GM12878 (cell line): Measurements from ENCODE around the gene CCL25. TPM values are rescaled to one million over a fixed set of nuclear protein-coding genes. Genes with fewer than 3 reads are reported as not detected.

Experiments used
- ATAC-seq: fragments of 200-7000 bp; cut with Tn5 transposase; 3 replicates; pipeline ENCODE4 v1.9.1; 2020; ENCODE audit warnings: mild to moderate bottlenecking, moderate library complexity
- BruUV-seq: library from RNA; stranded (reverse); fragments of 400-500 nt; replicated peaks from 2 replicates; lab custom pipeline; 2021; lab: Mats Ljungman, UMichigan
- CTCF ChIA-PET: fragments of 300-600 bp; sonication (Branson Sonifier 250); formaldehyde crosslinking; extraction: SDS; loops from one replicate; lab custom pipeline; 2021; ENCODE audit warnings: inconsistent platforms; lab: Yijun Ruan, JAX
- POLR2A ChIA-PET: fragments of 350-600 bp; formaldehyde crosslinking; extraction: SDS; loops from one replicate; lab custom pipeline; 2021; ENCODE audit warnings: inconsistent platforms; lab: Charles Lee
- RAD21 ChIA-PET: fragments of 300-600 bp; sonication (Branson Sonifier 250); formaldehyde crosslinking; loops from one replicate; lab custom pipeline; 2023; ENCODE audit warnings: antibody characterized with exemption; ENCODE audit not compliant: unreplicated experiment; lab: Charles Lee
- SMC1A ChIA-PET: fragments of 300-600 bp; sonication (Branson Sonifier 250); formaldehyde crosslinking; loops from one replicate; lab custom pipeline; 2023; ENCODE audit not compliant: unreplicated experiment, uncharacterized antibody; lab: Charles Lee
- DNase-seq: peaks from one replicate; pipeline ENCODE4 v3.0.0-alpha.2; 2011; ENCODE audit warnings: low read depth, low spot score
- FAIRE-seq: peaks from 3 replicates; lab custom pipeline; 2011; peaks lifted over from hg19 to GRCh38; lab: Jason Lieb, UNC
- H2AFZ ChIP-seq: 2 replicates; pipeline ENCODE4 v1.6.0; 2011; ENCODE audit warnings: low read depth, low read length, control low read depth; ENCODE audit not compliant: control insufficient read depth
- H3K27ac ChIP-seq: 2 replicates; pipeline ENCODE4 v1.5.1; 2011; ENCODE audit warnings: control low read depth; ENCODE audit not compliant: control insufficient read depth, insufficient read depth
- H3K27me3 ChIP-seq, 2 experiments: replicated peaks in 1 of 2; 2 replicates each; pipeline versions ENCODE4 v1.6.0 to v1.6.1; 2011; ENCODE audit warnings: low read length in 1 of 2; ENCODE audit not compliant: control insufficient read depth in 2 of 2, insufficient read depth in 2 of 2
- H3K36me3 ChIP-seq, 2 experiments: 2 replicates each; pipeline ENCODE4 v1.5.1; 2011; ENCODE audit warnings: low read length in 1 of 2; ENCODE audit not compliant: control insufficient read depth in 2 of 2, insufficient read depth in 2 of 2
- H3K4me1 ChIP-seq: 2 replicates; pipeline ENCODE4 v1.6.1; 2011; ENCODE audit warnings: mild to moderate bottlenecking, low read length, moderate library complexity, mixed read lengths; ENCODE audit not compliant: control insufficient read depth, insufficient read depth
- H3K4me2 ChIP-seq: 2 replicates; pipeline ENCODE4 v1.6.0; 2011; ENCODE audit warnings: control low read depth; ENCODE audit not compliant: control insufficient read depth, insufficient read depth
- H3K4me3 ChIP-seq: fragments of 200-600 bp; sonication (generic); 2 replicates; pipeline ENCODE4 v1.5.1; 2016
- H3K79me2 ChIP-seq: 2 replicates; pipeline ENCODE4 v1.6.0; 2011; ENCODE audit warnings: low read length; ENCODE audit not compliant: control insufficient read depth, insufficient read depth
- H3K9ac ChIP-seq: 2 replicates; pipeline ENCODE4 v1.8.0; 2011; ENCODE audit warnings: low read length, control low read depth, mixed read lengths; ENCODE audit not compliant: control insufficient read depth, insufficient read depth
- H3K9me3 ChIP-seq: replicated peaks from 3 replicates; pipeline ENCODE4 v1.5.1; 2011; ENCODE audit warnings: mild to moderate bottlenecking, low read length; ENCODE audit not compliant: control insufficient read depth, insufficient read depth
- H4K20me1 ChIP-seq: 2 replicates; pipeline ENCODE4 v1.6.0; 2011; ENCODE audit not compliant: control insufficient read depth, insufficient read depth
- BMI1 ChIP-seq: fragments of 450-650 bp; IDR thresholded peaks from 2 replicates; pipeline ENCODE4 v1.6.1; 2016; ENCODE audit warnings: mild to moderate bottlenecking, moderate library complexity, borderline replicate concordance
- CBX5 ChIP-seq: sonication (generic); IDR thresholded peaks from 2 replicates; pipeline ENCODE4 v1.6.1; 2016; ENCODE audit warnings: low read depth, moderate library complexity, mild to moderate bottlenecking, inconsistent platforms
- FOS ChIP-seq: IDR thresholded peaks from 3 replicates; pipeline ENCODE4 v1.6.1; 2011; ENCODE audit warnings: borderline replicate concordance; ENCODE audit not compliant: insufficient read length; ENCODE audit errors: extremely low read depth
- IRF3 ChIP-seq: fragments of 450-650 bp; IDR thresholded peaks from 2 replicates; pipeline ENCODE4 v1.6.1; 2014; ENCODE audit warnings: mild to moderate bottlenecking
- KDM1A ChIP-seq: fragments of 200-600 bp; sonication (generic); IDR thresholded peaks from 2 replicates; pipeline ENCODE4 v1.6.1; 2016; ENCODE audit warnings: borderline replicate concordance
- MYC ChIP-seq: IDR thresholded peaks from 2 replicates; pipeline ENCODE4 v1.6.1; 2011; ENCODE audit warnings: mild to moderate bottlenecking, low read length, moderate library complexity, inconsistent platforms; ENCODE audit not compliant: insufficient read depth, insufficient replicate concordance, insufficient read length, severe bottlenecking
- NFYB ChIP-seq: IDR thresholded peaks from 2 replicates; pipeline ENCODE4 v1.6.1; 2011; ENCODE audit warnings: low read depth, mild to moderate bottlenecking, low read length, improper control_type of control experiment, moderate library complexity; ENCODE audit not compliant: insufficient read depth
- RELA ChIP-seq: fragments of 450-650 bp; IDR thresholded peaks from 2 replicates; pipeline ENCODE4 v1.8.0; 2014; ENCODE audit warnings: borderline replicate concordance; ENCODE audit not compliant: partially characterized antibody
- YY1 ChIP-seq: IDR thresholded peaks from 2 replicates; pipeline ENCODE4 v1.6.1; 2011; ENCODE audit warnings: low read depth, mild to moderate bottlenecking, low read length
- ZBTB11 ChIP-seq: fragments of 450-650 bp; formaldehyde crosslinking; IDR thresholded peaks from 2 replicates; pipeline ENCODE4 v1.5.0; 2022; ENCODE audit warnings: mild to moderate bottlenecking, missing genetic modification characterization
- ZBTB33 ChIP-seq: fragments of 450-650 bp; IDR thresholded peaks from 2 replicates; pipeline ENCODE4 v1.6.1; 2017; ENCODE audit warnings: mild to moderate bottlenecking
- ZZZ3 ChIP-seq: IDR thresholded peaks from 2 replicates; pipeline ENCODE4 v1.6.1; 2011; ENCODE audit warnings: low read depth; ENCODE audit not compliant: control insufficient read depth, insufficient read length
- WGBS: methylation state at CpG from one replicate; pipeline ENCODE4 v1.1.6; 2016; ENCODE audit warnings: low lambda C conversion rate; ENCODE audit not compliant: insufficient replicate concordance, insufficient coverage; ENCODE audit errors: missing lambda C conversion rate; 5-methylcytosine and 5-hydroxymethylcytosine counted together
- in situ Hi-C: fragments of 300-500 bp; cut with MboI; formaldehyde crosslinking; loops from 9 replicates; pipeline ENCODE4 v1.14.3; 2018; ENCODE audit warnings: mixed read lengths
- intact Hi-C: fragments of 100-400 bp; cut with micrococcal nuclease; formaldehyde crosslinking; loops from one replicate; pipeline ENCODE4 v1.14.2; 2022; ENCODE audit not compliant: unreplicated experiment
- polyA plus RNA-seq, 11 experiments: library from polyadenylated mRNA; depleted of rRNA in 4 of 11; unstranded in 6 of 11; stranded (reverse) in 5 of 11; fragments of >200 nt; fragmentation: Nextera tagmentation in 4 of 11; fragmentation: Illumina TruSeq in 1 of 11; extraction: Ambion mirVana in 4 of 11; extraction: Trizol in 1 of 11; gene quantifications; 1 replicate in 1 of 11; 2 replicates in 10 of 11; pipeline versions ENCODE4 v1.2.1 to v1.2.3, GENCODE V29; 2011 to 2016; ENCODE audit warnings: inconsistent platforms in 2 of 11, missing spikeins in 2 of 11, low read depth in 1 of 11
- total RNA-seq, 4 experiments: library from RNA; depleted of rRNA in 3 of 4; stranded (reverse); fragments of >200 nt in 3 of 4; fragmentation: Illumina TruSeq in 1 of 4; extraction: Trizol in 1 of 4; gene quantifications; 2 replicates each; pipeline versions ENCODE4 v1.2.1 to v1.2.3, GENCODE V29; 2013 to 2021

The CCL25 gene
- total and polyA plus RNA-seq, 10 of the 15 experiments (the other 5 are each of a cell fraction or from before 2014, with no cell fraction given): 0.53 to 12.0 (median 8.3) TPM

- TF ChIP-seq ZBTB11 (CRISPR knock-in tag) (no peak), FOS (no peak), ZBTB33 (no peak)
- TF ChIP-seq, all 136 proteins: peak for 0
These were observed 16.0 kb upstream of the CCL25 start (continued) for GRCh38 chr19:8036434-8037099.

GRCh38 chr19:8038815-8039214, 13.7 kb upstream of the CCL25 start:
- Histone ChIP-seq H3K4me1 (no peaks in the 10 kb centered on the region), H3K27me3 (no peaks in the 10 kb centered on the region), H3K79me2 (no peaks in the 10 kb centered on the region), H3K27ac (no peak overlapping the region), H3K9ac (no peak overlapping the region), H4K20me1 (no peaks in the 10 kb centered on the region), H3K4me3 (no peak overlapping the region), H3K4me2 (no peak overlapping the region), H3K36me3 (no peaks in the 10 kb centered on the region), H2AFZ (no peak overlapping the region), H3K9me3 (no peaks in the 10 kb centered on the region)
- DNase-seq: no peak
- WGBS: 32% methylated on average over 6 of the region's 6 CpGs
- ATAC-seq: no peak
- ChIA-PET SMC1A (no interaction called here), RAD21 (no interaction called here), CTCF (no interaction called here), POLR2A (no interaction called here)
- no peak for FAIRE-seq
- in situ Hi-C loops: no loop called here
- intact Hi-C loops: no loop called here
- BruUV-seq: no TSS peak
- no peak for TF ChIP-seq KDM1A
- no peak for TF ChIP-seq RELA
- TF ChIP-seq ZZZ3: no peak
- no peak for TF ChIP-seq CBX5
- TF ChIP-seq YY1: no peak
- no peak for TF ChIP-seq IRF3
- TF ChIP-seq NFYB: no peak
- TF ChIP-seq MYC: no peak
- no peak for TF ChIP-seq BMI1
